ENCODE measurements around the gene ATP12A.

ATP12A gene

DNA sequence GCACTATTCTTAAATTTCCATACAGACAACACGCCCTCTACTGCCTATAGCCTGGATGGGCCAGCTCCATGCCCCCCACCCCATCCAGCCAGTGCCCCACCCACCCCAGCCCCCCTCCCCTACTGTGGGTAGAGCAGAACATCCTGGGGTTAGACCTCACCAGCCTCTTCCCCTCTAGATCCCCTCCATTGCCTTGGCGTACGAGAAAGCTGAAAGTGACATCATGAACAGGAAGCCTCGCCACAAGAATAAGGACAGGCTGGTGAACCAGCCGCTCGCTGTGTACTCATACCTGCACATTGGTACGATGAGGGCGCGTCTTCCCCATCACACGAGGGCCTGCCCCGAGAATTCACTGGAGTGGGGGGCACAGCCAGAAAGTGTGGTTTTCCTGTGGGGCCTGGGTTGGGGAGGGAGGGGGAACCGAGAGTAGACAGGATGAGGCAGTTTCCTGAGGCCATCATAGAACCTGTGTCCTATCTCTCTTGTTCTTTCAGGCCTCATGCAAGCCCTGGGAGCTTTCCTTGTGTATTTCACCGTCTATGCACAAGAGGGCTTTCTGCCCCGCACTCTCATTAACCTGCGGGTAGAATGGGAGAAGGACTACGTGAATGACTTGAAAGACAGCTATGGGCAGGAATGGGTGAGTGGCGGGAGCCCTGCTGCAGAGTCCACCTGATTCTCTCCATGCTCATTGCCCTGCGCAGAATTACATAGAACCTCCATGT lies 29.1 kb downstream of the ATP12A start:
- no peak overlapping the region for H3K4me3 ChIP-seq (ENCODE audit: low read length)
- no peak for TF ChIP-seq CTCF (IDR thresholded peaks at IDR 0.05; ENCODE audit: insufficient read depth, low read depth, low read length, missing control alignments)
- no peak for DNase-seq (ENCODE audit: low read depth)

DNA sequence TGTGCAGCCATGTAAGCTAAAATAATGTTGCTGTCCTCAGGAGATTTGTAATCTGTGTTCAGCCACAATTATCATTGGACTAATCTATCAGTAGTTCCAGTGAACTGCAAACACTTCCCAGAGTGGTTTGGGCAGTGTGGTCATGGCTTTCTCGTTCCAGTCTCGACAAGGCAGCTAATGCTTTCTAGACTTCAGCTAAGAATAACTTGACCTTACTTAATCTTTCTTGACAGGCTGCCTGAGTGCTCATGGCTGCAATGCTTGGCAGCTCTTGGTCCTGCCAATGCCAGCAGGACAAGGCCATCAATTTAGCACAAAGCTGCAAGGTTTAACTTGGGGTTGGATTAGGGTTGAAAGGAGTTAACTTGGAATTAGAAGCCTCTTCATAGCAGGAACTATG lies 32.8 kb downstream of the ATP12A start:
- no peak overlapping the region for H3K4me3 ChIP-seq (ENCODE audit: low read length)
- DNase-seq (ENCODE audit: low read depth): no peak
- no peak for TF ChIP-seq CTCF (IDR thresholded peaks at IDR 0.05; ENCODE audit: insufficient read depth, low read depth, low read length, missing control alignments)

DNA sequence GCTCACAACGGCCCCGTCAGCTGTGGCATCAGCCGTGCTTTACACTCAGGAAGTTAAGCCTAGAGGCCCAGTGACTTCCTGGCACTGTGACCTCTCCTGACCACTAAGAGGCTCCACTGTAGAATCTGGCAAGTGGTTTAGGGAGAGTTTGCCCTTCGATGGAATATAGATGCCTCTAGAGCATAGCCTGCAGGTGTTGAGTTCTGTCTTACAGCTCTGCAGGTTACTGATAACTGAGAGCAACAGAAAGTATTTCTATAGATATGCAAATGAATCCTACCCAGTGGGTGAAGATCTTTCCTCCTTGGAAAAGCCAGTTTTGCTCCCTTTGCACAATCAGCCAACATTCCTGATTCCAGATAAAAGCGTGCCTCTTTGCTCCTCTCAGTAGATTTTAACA lies 35.8 kb downstream of the ATP12A start:
- TF ChIP-seq CTCF (IDR thresholded peaks at IDR 0.05; ENCODE audit: insufficient read depth, low read depth, low read length, missing control alignments): no peak
- DNase-seq (ENCODE audit: low read depth): no peak
- H3K4me3 ChIP-seq (ENCODE audit: low read length): no peak overlapping the region

DNA sequence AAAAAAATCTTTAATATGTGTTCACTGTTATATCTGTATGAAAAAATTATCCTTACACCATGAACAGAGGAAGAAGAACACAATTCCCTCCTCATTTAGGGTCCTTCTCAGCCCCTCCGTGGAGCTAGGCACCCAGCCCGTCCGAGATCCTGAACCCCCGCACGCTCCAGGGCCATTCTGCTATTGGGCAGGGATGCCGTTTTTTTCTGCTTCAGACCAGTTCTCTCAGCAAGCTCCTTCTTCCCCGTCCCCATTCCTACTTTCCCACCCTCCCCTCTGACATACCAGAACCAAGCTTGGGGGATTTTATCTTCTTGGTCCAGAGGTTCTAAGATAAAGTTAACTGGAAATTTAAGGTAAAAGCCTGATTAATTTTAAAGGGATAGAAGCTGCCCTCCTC lies 36.2 kb downstream of the ATP12A start:
- no peak overlapping the region for H3K4me3 ChIP-seq (ENCODE audit: low read length)
- TF ChIP-seq CTCF (IDR thresholded peaks at IDR 0.05; ENCODE audit: insufficient read depth, low read depth, low read length, missing control alignments): no peak
- DNase-seq (ENCODE audit: low read depth): no peak

DNA sequence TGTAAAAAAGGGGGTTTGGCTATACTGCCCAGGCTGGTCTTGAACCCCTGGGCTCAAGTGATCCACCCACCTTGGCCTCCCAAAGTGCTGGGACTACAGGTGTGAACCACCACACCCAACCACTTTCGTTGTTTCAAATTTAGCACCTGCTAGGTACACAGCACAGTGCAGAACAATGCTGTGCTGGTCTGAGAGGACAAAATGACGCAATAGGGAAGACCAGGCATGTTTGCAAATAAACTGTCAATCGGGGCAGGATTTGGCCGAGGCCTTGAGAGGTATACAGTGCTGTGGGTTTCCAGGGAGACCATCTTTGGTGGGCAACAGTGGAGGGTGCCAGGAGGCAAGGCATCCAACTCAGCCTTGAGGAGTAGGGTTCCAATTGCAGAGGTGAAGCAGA lies 37.0 kb downstream of the ATP12A start:
- no peak for DNase-seq (ENCODE audit: low read depth)
- H3K4me3 ChIP-seq (ENCODE audit: low read length): no peak overlapping the region
- no peak for TF ChIP-seq CTCF (IDR thresholded peaks at IDR 0.05; ENCODE audit: insufficient read depth, low read depth, low read length, missing control alignments)

DNA sequence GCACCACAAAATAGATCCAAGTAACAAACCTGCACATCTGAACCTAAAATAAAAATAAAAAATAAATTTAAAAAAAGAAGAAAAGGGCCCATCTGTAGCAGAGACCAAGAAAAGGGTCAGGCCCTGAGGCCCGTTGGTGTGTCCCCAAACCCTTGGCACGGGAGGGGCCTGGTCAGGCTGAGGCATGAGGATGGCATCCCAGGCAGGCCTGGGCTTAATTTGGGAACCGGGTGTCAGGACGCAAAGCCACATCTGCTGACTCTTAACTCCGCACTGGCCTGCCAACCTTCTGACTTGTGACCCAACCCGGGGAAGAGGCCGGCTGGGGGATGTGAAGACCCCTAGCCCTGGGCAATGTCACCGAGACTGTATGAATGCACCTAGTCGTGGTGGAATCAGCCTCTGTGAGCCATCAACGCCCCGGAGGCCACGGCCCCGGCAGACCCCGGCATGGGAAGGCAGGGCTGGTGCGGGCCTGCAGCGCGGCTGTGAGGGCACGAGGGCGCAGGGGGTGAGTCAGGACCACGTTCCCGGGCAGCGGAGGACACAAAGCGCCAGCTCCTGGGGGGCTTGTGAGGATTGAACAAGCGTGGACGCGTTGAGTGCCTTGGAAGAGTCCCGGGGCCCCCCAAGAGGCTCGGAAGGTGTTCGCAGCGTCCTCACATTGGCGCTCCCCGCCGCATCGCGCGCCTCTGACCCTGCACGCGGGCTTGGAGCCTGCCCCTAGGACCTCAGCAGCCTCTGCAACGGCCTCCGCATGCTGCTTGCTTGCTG lies 38.2 kb downstream of the ATP12A start:
- H3K4me3 ChIP-seq (ENCODE audit: low read length): no peak overlapping the region
- DNase-seq (ENCODE audit: low read depth): no peak
- no peak for TF ChIP-seq CTCF (IDR thresholded peaks at IDR 0.05; ENCODE audit: insufficient read depth, low read depth, low read length, missing control alignments)
